A549 (cell line): ENCODE data around the gene CLIP1. TPM values are rescaled to one million over a fixed set of nuclear protein-coding genes. Genes with fewer than 3 reads are reported as not detected.

ENCODE experiments used
- ATAC-seq, 2 experiments: fragments of 200-7000 bp in 1 of 2; fragments of >200 bp in 1 of 2; cut with Nextera tagmentation in 1 of 2; cut with Tn5 transposase in 1 of 2; 3 replicates each; pipeline versions ENCODE4 v1.8.0 to v1.9.1; 2018 to 2020; ENCODE audit warnings: mild to moderate bottlenecking in 1 of 2, moderate library complexity in 1 of 2
- CTCF ChIA-PET: fragments of 300-600 bp; sonication (Branson Sonifier 250); formaldehyde crosslinking; extraction: SDS; loops from one replicate; lab custom pipeline; 2021; ENCODE audit warnings: antibody characterized with exemption, inconsistent platforms; lab: Yijun Ruan, JAX
- POLR2A ChIA-PET: fragments of 350-600 bp; formaldehyde crosslinking; extraction: SDS; loops from one replicate; lab custom pipeline; 2021; ENCODE audit warnings: antibody characterized with exemption, inconsistent platforms; lab: Yijun Ruan, JAX
- DNase-seq, 2 experiments: peaks; one replicate each; pipeline versions ENCODE4 v3.0.0 to v3.0.0-alpha.2; 2011 to 2016; ENCODE audit warnings: low read depth in 1 of 2, low spot score in 1 of 2
- FAIRE-seq: peaks from 2 replicates; lab custom pipeline; 2011; peaks lifted over from hg19 to GRCh38; lab: Jason Lieb, UNC
- H3K27ac ChIP-seq, 2 experiments: fragments of >200 bp; sonication (Bioruptor Twin); formaldehyde crosslinking; 3 replicates each; pipeline ENCODE4 v1.5.1; 2016 to 2017
- H3K4me1 ChIP-seq: fragments of >200 bp; sonication (Bioruptor Twin); formaldehyde crosslinking; 3 replicates; pipeline ENCODE4 v1.6.1; 2016
- H3K4me2 ChIP-seq: fragments of >200 bp; sonication (Bioruptor Twin); formaldehyde crosslinking; 3 replicates; pipeline ENCODE4 v1.6.1; 2016
- H3K4me3 ChIP-seq: fragments of >200 bp; sonication (Bioruptor Twin); formaldehyde crosslinking; 3 replicates; pipeline ENCODE4 v1.5.1; 2016
- H3K9me3 ChIP-seq: fragments of >200 bp; sonication (Bioruptor Twin); formaldehyde crosslinking; 3 replicates; pipeline ENCODE4 v1.6.1; 2016
- BHLHE40 ChIP-seq: IDR thresholded peaks from 2 replicates; pipeline ENCODE4 v1.6.1; 2012; ENCODE audit warnings: low read depth, low read length, inconsistent platforms
- CBX8 ChIP-seq: fragments of 200-600 bp; sonication (generic); IDR thresholded peaks from 2 replicates; pipeline ENCODE4 v1.6.1; 2016
- CHD2 ChIP-seq: fragments of 150-350 bp; IDR thresholded peaks from 2 replicates; pipeline ENCODE4 v1.6.1; 2014; ENCODE audit warnings: low read length; ENCODE audit not compliant: partially characterized antibody
- CHD4 ChIP-seq: fragments of 200-600 bp; sonication (generic); IDR thresholded peaks from 2 replicates; pipeline ENCODE4 v1.6.1; 2016; ENCODE audit warnings: antibody characterized with exemption, mild to moderate bottlenecking, borderline replicate concordance
- ELK1 ChIP-seq: fragments of 150-350 bp; IDR thresholded peaks from 2 replicates; pipeline ENCODE4 v1.6.1; 2014; ENCODE audit warnings: low read depth, mild to moderate bottlenecking, low read length
- EP300 ChIP-seq, 2 experiments: fragments of >200 bp; sonication (Bioruptor Twin); formaldehyde crosslinking; IDR thresholded peaks; 2 replicates in 1 of 2; 3 replicates in 1 of 2; pipeline ENCODE4 v1.6.1; 2016 to 2017
- ESRRA ChIP-seq: fragments of 150-350 bp; IDR thresholded peaks from 2 replicates; pipeline ENCODE4 v1.6.1; 2014; ENCODE audit warnings: mild to moderate bottlenecking, low read length, borderline replicate concordance
- FOSB ChIP-seq: fragments of 250-450 bp; sonication (Bioruptor Pico); IDR thresholded peaks from 2 replicates; pipeline ENCODE4 v1.5.0; 2020; ENCODE audit warnings: mild to moderate bottlenecking, moderate library complexity
- HDAC2 ChIP-seq: fragments of 200-600 bp; sonication (generic); IDR thresholded peaks from 2 replicates; pipeline ENCODE4 v1.6.1; 2016
- HOXB13 ChIP-seq: fragments of 250-450 bp; sonication (Bioruptor Pico); IDR thresholded peaks from 2 replicates; pipeline ENCODE4 v1.5.0; 2020; ENCODE audit warnings: low read depth, mild to moderate bottlenecking, moderate library complexity
- HOXB5 ChIP-seq: fragments of 250-450 bp; sonication (Bioruptor Pico); IDR thresholded peaks from 2 replicates; pipeline ENCODE4 v1.5.0; 2020; ENCODE audit warnings: mild to moderate bottlenecking, moderate library complexity
- JUN ChIP-seq, 2 experiments: fragments of >200 bp; sonication (Bioruptor Twin); formaldehyde crosslinking; IDR thresholded peaks; 2 replicates in 1 of 2; 3 replicates in 1 of 2; pipeline ENCODE4 v1.6.1; 2016 to 2017
- JUNB ChIP-seq: fragments of >200 bp; sonication (Bioruptor Twin); formaldehyde crosslinking; IDR thresholded peaks from 2 replicates; pipeline ENCODE4 v1.6.1; 2016
- KDM5A ChIP-seq: fragments of 200-600 bp; sonication (generic); IDR thresholded peaks from 2 replicates; pipeline ENCODE4 v1.6.1; 2016; ENCODE audit warnings: antibody characterized with exemption, mild to moderate bottlenecking
- MAX ChIP-seq: IDR thresholded peaks from 2 replicates; pipeline ENCODE4 v1.6.1; 2012
- MAZ ChIP-seq: fragments of 150-350 bp; IDR thresholded peaks from 2 replicates; pipeline ENCODE4 v1.6.1; 2014; ENCODE audit warnings: antibody characterized with exemption, low read depth, low read length, borderline replicate concordance
- NFE2L2 ChIP-seq: fragments of 150-350 bp; conservative IDR thresholded peaks from 2 replicates; pipeline ENCODE4 v1.6.1; 2014; ENCODE audit warnings: low read length
- NPAS2 ChIP-seq: fragments of 250-450 bp; sonication (Bioruptor Pico); IDR thresholded peaks from 2 replicates; pipeline ENCODE4 v1.8.0; 2022; ENCODE audit warnings: mild to moderate bottlenecking, moderate library complexity, borderline replicate concordance
- PHF8 ChIP-seq: fragments of 200-600 bp; sonication (generic); IDR thresholded peaks from 2 replicates; pipeline ENCODE4 v1.6.1; 2016; ENCODE audit warnings: low read depth, mild to moderate bottlenecking, antibody characterized with exemption, moderate library complexity, borderline replicate concordance
- RAD21 ChIP-seq, 2 experiments: fragments of >200 bp in 1 of 2; sonication (Bioruptor Twin) in 1 of 2; formaldehyde crosslinking in 1 of 2; IDR thresholded peaks in 1 of 2; conservative IDR thresholded peaks in 1 of 2; 2 replicates in 1 of 2; 3 replicates in 1 of 2; pipeline ENCODE4 v1.6.1; 2012 to 2018; ENCODE audit warnings: inconsistent platforms in 1 of 2
- RARB ChIP-seq: fragments of 250-450 bp; sonication (Bioruptor Pico); IDR thresholded peaks from 2 replicates; pipeline ENCODE4 v1.8.0; 2021; ENCODE audit warnings: mild to moderate bottlenecking, moderate library complexity
- REST ChIP-seq: fragments of 200-600 bp; sonication (generic); IDR thresholded peaks from 2 replicates; pipeline ENCODE4 v1.6.1; 2016; ENCODE audit warnings: antibody characterized with exemption, mild to moderate bottlenecking, moderate library complexity
- RFX5 ChIP-seq: fragments of 450-650 bp; IDR thresholded peaks from 2 replicates; pipeline ENCODE4 v1.7.1; 2014; ENCODE audit warnings: antibody characterized with exemption, mild to moderate bottlenecking, moderate library complexity
- SMC3 ChIP-seq: fragments of >200 bp; sonication (Bioruptor Twin); formaldehyde crosslinking; IDR thresholded peaks from 3 replicates; pipeline ENCODE4 v1.6.1; 2018; ENCODE audit warnings: inconsistent platforms
- TP53 ChIP-seq: fragments of 250-450 bp; sonication (Bioruptor Pico); IDR thresholded peaks from 2 replicates; pipeline ENCODE4 v1.5.0; 2021; ENCODE audit warnings: mild to moderate bottlenecking, moderate library complexity
- ZNF302 ChIP-seq: fragments of 250-450 bp; sonication (Bioruptor Pico); IDR thresholded peaks from 2 replicates; pipeline ENCODE4 v1.9.0; 2021; ENCODE audit warnings: inconsistent platforms, mild to moderate bottlenecking, moderate library complexity
- ZSCAN20 ChIP-seq: fragments of 250-450 bp; sonication (Bioruptor Pico); IDR thresholded peaks from 2 replicates; pipeline ENCODE4 v1.8.0; 2022; ENCODE audit warnings: mild to moderate bottlenecking, moderate library complexity
- WGBS: methylation state at CpG from one replicate; pipeline ENCODE4 v1.1.6; 2017; ENCODE audit errors: missing lambda C conversion rate; 5-methylcytosine and 5-hydroxymethylcytosine counted together
- polyA plus RNA-seq, 4 experiments: library from polyadenylated mRNA; depleted of rRNA in 3 of 4; stranded (reverse); fragments of >200 nt; fragmentation: RNase III in 1 of 4; extraction: RNeasy Plus Mini Kit Qiagen cat#74134 plus additional on column Dnase treatment in 1 of 4; gene quantifications; 2 replicates in 3 of 4; 3 replicates in 1 of 4; pipeline ENCODE4 v1.2.3, GENCODE V29; 2011 to 2017

The CLIP1 gene
- polyA plus RNA-seq, 2 of the 4 experiments (the other 2 are of a cell fraction), result 43.0 to 133 TPM

- H3K4me1 ChIP-seq, result peaks cover 11% of the 10 kb centered on the region; the same call in 2 of the 3 replicates
- 94% methylated on average over 18 of the region's 18 CpGs for WGBS
Measured at GRCh38 chr12:122323311-122324019, 99.0 kb downstream of the CLIP1 start.

GRCh38 chr12:122322501-122322900 lies 100.0 kb downstream of the CLIP1 start:
- Histone ChIP-seq H3K9me3 (no peaks in the 10 kb centered on the region), H3K4me3 (no peak overlapping the region), H3K4me1 (peaks cover 11% of the 10 kb centered on the region; the same call in 2 of the 3 replicates), H3K4me2 (no peak overlapping the region), H3K27ac (no peak overlapping the region)
- FAIRE-seq, result no peak
- TF ChIP-seq BHLHE40 (no peak), JUNB (no peak), RAD21 (conservative IDR thresholded peaks at IDR 0.05 in 1 of 2, IDR thresholded peaks at IDR 0.05 in 1 of 2) (no peak), NFE2L2 (no peak), NPAS2 (CRISPR knock-in tag) (no peak), HOXB13 (no peak), JUN (IDR thresholded peaks at IDR 0.05) (no peak), REST (no peak), RFX5 (no peak), MAX (no peak), FOSB (CRISPR knock-in tag) (no peak)
- no peak for ATAC-seq
- no peak for DNase-seq
- CTCF ChIA-PET, result interaction anchor here (0.9 to 4.1 kb wide), 6 partner anchors 13 to 34 kb away, joined by 3 to 26 read pairs (median 4); no protein-coding TSS in a partner anchor
- POLR2A ChIA-PET, result no interaction called here
- 77% methylated on average over 8 of the region's 8 CpGs for WGBS

More at GRCh38 chr12:122323311-122324019, 99.0 kb downstream of the CLIP1 start:
- H3K27ac ChIP-seq, result no peak overlapping the region
- CTCF ChIA-PET, result interaction anchor here (0.5 to 4.1 kb wide), 8 partner anchors 13 to 201 kb away, joined by 3 to 26 read pairs (median 4); no protein-coding TSS in a partner anchor
- DNase-seq (no peak), FAIRE-seq (no peak), ATAC-seq (no peak)
- POLR2A ChIA-PET, result no interaction called here
- no peak overlapping the region for H3K4me3 ChIP-seq
- H3K4me2 ChIP-seq, result no peak overlapping the region
- no peaks in the 10 kb centered on the region for H3K9me3 ChIP-seq
- no peak for TF ChIP-seq HDAC2
- TF ChIP-seq CHD2, result no peak
- TF ChIP-seq PHF8, result no peak
- no peak for TF ChIP-seq BHLHE40
- TF ChIP-seq CBX8, result no peak
- TF ChIP-seq KDM5A, result no peak
- no peak for TF ChIP-seq CHD4
- TF ChIP-seq MAZ, result no peak
- TF ChIP-seq EP300 (IDR thresholded peaks at IDR 0.05), result no peak
- TF ChIP-seq RARB (CRISPR knock-in tag), result no peak
- TF ChIP-seq ZNF302 (CRISPR knock-in tag), result no peak
- no peak for TF ChIP-seq ESRRA
- TF ChIP-seq ELK1, result no peak
- TF ChIP-seq HOXB5 (CRISPR knock-in tag), result no peak
- TF ChIP-seq ZSCAN20 (CRISPR knock-in tag), result no peak
- no peak for TF ChIP-seq TP53
- no peak for TF ChIP-seq SMC3
